Hematopoietic multipotent progenitor cell treated with erythropoietin and hydrocortisone succinate and interleukin-3 and kit ligand, for 15 days (in vitro differentiated cells): Measurements from ENCODE around the gene ZNF892.
"Not testable (repeated sequence)": the region's sequence is repeated elsewhere in the genome, so short reads cannot be mapped to it uniquely, and the experiment has no call there.

Source experiments
- DNase-seq: peaks from one replicate; pipeline ENCODE4 v3.0.0-alpha.2; 2015; ENCODE audit warnings: low spot score

ZNF892 gene

DNA sequence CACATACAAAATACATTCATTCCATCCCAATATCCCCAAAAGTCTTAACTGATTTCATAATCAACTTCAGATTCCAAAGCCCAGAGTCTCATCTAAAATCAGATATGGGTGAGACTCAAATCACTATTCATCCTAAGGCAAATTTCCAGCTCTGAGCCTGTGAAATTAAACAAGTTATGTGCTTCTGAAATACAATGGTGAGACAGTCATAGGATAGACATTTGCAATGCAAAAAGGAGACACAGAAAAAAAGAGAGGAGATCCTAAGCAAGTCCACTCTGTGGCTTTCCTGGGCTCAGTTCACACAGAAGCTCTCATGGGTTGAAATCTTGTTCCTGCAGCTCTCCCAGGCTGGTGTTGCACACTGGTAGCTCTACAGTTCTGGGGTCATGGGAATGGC lies 18.3 kb downstream of the ZNF892 start:
- no peak for DNase-seq

DNA sequence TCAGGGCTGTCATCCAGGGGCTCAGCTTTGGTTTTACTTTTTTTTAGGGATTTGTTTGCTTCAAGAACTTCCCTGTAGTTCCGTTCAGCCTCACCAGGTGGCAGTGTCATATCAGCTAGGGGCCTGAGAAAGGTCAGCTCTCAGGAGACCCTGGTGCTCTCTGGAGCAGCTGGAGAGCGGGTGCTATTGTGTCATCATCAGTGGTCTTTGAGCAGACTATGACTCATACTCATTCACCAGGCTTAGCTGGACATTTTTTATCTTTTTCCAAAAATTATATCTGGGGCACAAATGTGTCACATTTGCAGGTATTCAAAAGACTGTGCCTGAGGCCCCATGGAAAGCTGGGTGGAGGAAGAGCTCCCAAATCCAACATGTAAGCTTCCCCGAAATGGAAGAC lies 24.4 kb downstream of the ZNF892 start:
- DNase-seq: peak; percentile 2

DNA sequence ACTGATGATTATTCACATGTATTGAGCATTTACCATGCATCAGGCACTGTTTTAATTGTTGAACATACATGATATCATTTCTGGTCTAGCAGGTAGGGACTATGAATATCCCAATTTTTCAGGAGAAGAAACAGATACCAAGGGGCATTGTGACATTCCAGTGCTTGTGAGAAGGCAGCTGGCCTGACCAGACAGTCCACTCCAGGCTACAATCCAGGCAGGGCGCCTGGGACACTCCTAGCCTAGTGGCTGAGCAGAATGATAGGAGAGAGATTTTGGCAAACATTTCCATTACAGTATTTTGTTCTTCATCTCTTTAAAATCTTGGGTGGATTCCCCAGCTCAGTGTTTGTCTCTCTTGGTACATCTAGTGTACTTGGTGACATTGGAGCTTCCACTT lies 24.9 kb downstream of the ZNF892 start:
- DNase-seq: no peak

DNA sequence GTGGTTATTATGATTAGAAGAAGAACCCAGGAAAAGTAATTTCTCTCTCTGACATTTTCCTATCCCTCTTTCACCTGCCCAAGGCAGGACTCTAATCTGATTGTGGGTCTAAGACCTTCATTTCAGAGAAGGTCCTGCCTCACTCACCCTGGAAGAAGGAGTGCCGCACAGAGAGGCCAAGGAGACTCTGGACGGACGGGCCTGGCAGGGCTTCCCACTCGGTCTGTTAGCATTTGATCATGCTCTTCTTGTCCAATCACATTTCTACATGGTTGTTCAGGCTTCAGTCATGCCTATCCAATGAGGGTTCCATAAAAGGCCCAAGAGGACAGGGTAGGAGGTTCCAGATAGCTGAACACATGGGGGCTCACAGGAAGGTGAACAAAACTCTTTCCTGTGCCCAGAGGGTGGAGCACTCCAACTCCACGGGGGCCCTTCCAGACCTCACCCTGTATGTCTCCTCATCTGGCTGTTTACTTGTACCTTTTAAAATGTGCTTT lies 27.0 kb downstream of the ZNF892 start:
- DNase-seq: no peak

DNA sequence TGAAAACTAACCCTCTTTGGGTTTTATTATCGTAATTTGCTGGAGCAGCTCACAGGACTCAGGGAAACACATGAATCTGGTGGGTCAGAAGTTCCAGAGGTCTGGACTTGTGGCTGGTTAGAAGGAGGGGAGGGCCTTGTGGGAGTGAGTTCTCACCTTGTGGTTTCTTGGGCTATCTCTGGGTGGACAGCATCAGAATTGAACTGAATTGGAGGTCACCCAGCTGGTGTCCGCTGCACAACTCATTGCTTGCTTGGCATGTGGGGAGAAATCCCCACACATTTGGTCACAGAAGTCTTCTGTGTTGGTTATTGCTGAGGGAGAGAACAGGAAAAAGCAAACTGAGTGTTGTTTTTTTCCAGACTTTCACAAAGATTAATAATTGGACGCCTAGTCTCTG lies 27.5 kb downstream of the ZNF892 start:
- DNase-seq: no peak

DNA sequence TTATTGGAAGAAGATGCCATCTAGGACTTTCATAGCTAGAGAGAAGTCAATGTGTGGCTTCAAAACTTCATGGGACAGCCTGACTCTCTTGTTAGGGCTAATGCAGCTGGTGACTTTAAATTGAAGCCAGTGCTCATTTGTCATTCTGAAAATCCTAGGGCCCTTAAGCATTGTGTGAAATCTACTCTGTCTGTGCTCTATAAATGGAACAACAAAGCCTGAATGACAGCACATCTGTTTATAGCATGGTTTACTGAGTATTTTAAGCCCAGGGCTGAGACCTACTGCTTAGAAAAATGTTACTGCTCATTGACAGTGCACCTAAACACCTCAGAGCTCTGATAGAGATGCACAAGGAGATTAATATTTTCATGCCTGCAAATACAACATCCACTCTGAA lies 30.8 kb downstream of the ZNF892 start:
- no peak for DNase-seq

GRCh38 chr2:95240091-95240490 lies 32.8 kb downstream of the ZNF892 start:
- DNase-seq: no peak

GRCh38 chr2:95240556-95240955 lies 33.2 kb downstream of the ZNF892 start:
- no peak for DNase-seq

- DNase-seq: not testable (repeated sequence)
Observed at GRCh38 chr2:95242084-95242483, 34.8 kb downstream of the ZNF892 start.
